K562 (cell line): ENCODE data around the gene CISD3. TPM values are rescaled to one million over a fixed set of nuclear protein-coding genes. Genes with fewer than 3 reads are reported as not detected.
A peak's percentile ranks its signal among the peaks of the same experiment; 100 is the strongest.

Source experiments
- CSDE1 ChIP-seq, 2 experiments: fragments of 450-650 bp; IDR thresholded peaks; 2 replicates each; pipeline ENCODE4 v1.6.1; 2016; ENCODE audit warnings: mild to moderate bottlenecking in 1 of 2
- HNRNPL ChIP-seq: fragments of 200-400 bp; formaldehyde crosslinking; IDR thresholded peaks from 2 replicates; pipeline ENCODE4 v1.6.1; 2017; ENCODE audit warnings: low read depth, mild to moderate bottlenecking, low read length
- LCOR ChIP-seq: sonication (generic); formaldehyde crosslinking; IDR thresholded peaks from 2 replicates; pipeline ENCODE4 v1.8.0; 2022; ENCODE audit warnings: mild to moderate bottlenecking, missing genetic modification reagents
- MBD1 ChIP-seq: fragments of 250-450 bp; sonication (Bioruptor Pico); IDR thresholded peaks from 2 replicates; pipeline ENCODE4 v1.8.0; 2022; ENCODE audit warnings: inconsistent platforms
- MCM5 ChIP-seq: fragments of 450-650 bp; IDR thresholded peaks from 2 replicates; pipeline ENCODE4 v1.6.1; 2016; ENCODE audit warnings: low read depth
- MLLT1 ChIP-seq, 2 experiments: fragments of 450-650 bp; IDR thresholded peaks; 2 replicates each; pipeline ENCODE4 v1.6.1; 2016
- NFE2L1 ChIP-seq: fragments of 450-650 bp; IDR thresholded peaks from 2 replicates; pipeline ENCODE4 v1.6.1; 2016; ENCODE audit warnings: missing genetic modification characterization, low read depth, mild to moderate bottlenecking, missing compliant biosample characterization, moderate library complexity, borderline replicate concordance
- NR2C1 ChIP-seq, 2 experiments: fragments of 450-650 bp; IDR thresholded peaks; 2 replicates each; pipeline ENCODE4 v1.6.1; 2017; ENCODE audit warnings: mild to moderate bottlenecking in 2 of 2, antibody characterized with exemption in 1 of 2, inconsistent platforms in 1 of 2, missing compliant biosample characterization in 1 of 2, missing genetic modification characterization in 1 of 2
- PATZ1 ChIP-seq: fragments of 250-450 bp; sonication (Bioruptor Pico); IDR thresholded peaks from 2 replicates; pipeline ENCODE4 v1.5.0; 2020; ENCODE audit warnings: mild to moderate bottlenecking, borderline replicate concordance
- SMAD2 ChIP-seq: fragments of 150-350 bp; IDR thresholded peaks from 2 replicates; pipeline ENCODE4 v1.6.1; 2014; ENCODE audit warnings: low read depth, mild to moderate bottlenecking, low read length
- SRF ChIP-seq, 2 experiments: fragments of 250-450, 450-650 bp in 1 of 2; sonication (Bioruptor Pico) in 1 of 2; sonication (generic) in 1 of 2; formaldehyde crosslinking; IDR thresholded peaks; 2 replicates each; pipeline versions ENCODE4 v1.5.0 to v1.5.1; 2020 to 2022; ENCODE audit warnings: mild to moderate bottlenecking in 1 of 2, missing genetic modification reagents in 1 of 2
- STAG1 ChIP-seq: sonication (generic); formaldehyde crosslinking; IDR thresholded peaks from 2 replicates; pipeline ENCODE4 v1.5.0; 2020; ENCODE audit warnings: missing genetic modification reagents, borderline replicate concordance
- ZNF12 ChIP-seq: sonication (generic); formaldehyde crosslinking; IDR thresholded peaks from 2 replicates; pipeline ENCODE4 v1.4.0; 2020; ENCODE audit warnings: mild to moderate bottlenecking, missing genetic modification reagents
- ZNF280A ChIP-seq: fragments of 450-650 bp; IDR thresholded peaks from 2 replicates; pipeline ENCODE4 v1.6.1; 2018; ENCODE audit warnings: mild to moderate bottlenecking, low read depth; ENCODE audit not compliant: partially characterized antibody
- ZNF778 ChIP-seq: fragments of 450-650 bp; formaldehyde crosslinking; IDR thresholded peaks from 2 replicates; pipeline ENCODE4 v1.4.0; 2020; ENCODE audit warnings: mild to moderate bottlenecking, moderate library complexity
- polyA plus RNA-seq, 8 experiments: library from polyadenylated mRNA; depleted of rRNA in 4 of 8; stranded (reverse) in 5 of 8; unstranded in 3 of 8; fragments of >200 nt; fragmentation: Nextera tagmentation in 2 of 8; fragmentation: Illumina TruSeq in 1 of 8; extraction: Ambion mirVana in 2 of 8; extraction: Trizol in 1 of 8; gene quantifications; 2 replicates each; pipeline versions ENCODE4 v1.2.1 to v1.2.3, GENCODE V29; 2011 to 2014; ENCODE audit warnings: inconsistent platforms in 1 of 8, missing spikeins in 1 of 8
- total RNA-seq, 7 experiments: library from RNA; depleted of rRNA in 6 of 7; stranded (reverse); fragments of >200 nt in 6 of 7; fragmentation: Illumina TruSeq in 2 of 7; extraction: Trizol in 2 of 7; gene quantifications; 2 replicates each; pipeline versions ENCODE4 v1.2.1 to v1.2.3, GENCODE V29; 2011 to 2021; ENCODE audit warnings: low replicate concordance in 1 of 7

CISD3 gene
- total and polyA plus RNA-seq, 9 of the 15 experiments (the other 6 are each of a cell fraction or from before 2014, with no cell fraction given), result 5.0 to 60.7 (median 15.7) TPM

GRCh38 chr17:38729886-38730525 lies at the start of gene CISD3 (continued):
- TF ChIP-seq CSDE1 (IDR thresholded peaks at IDR 0.05) (no peak), MBD1 (CRISPR knock-in tag) (no peak), NFE2L1 (tag) (no peak), STAG1 (CRISPR knock-in tag) (no peak), SRF (CRISPR knock-in tag; IDR thresholded peaks at IDR 0.05) (no peak), NR2C1 (IDR thresholded peaks at IDR 0.05) (no peak), NR2C1 (tag; IDR thresholded peaks at IDR 0.05) (no peak), ZNF778 (no peak), LCOR (CRISPR knock-in tag) (no peak), MLLT1 (IDR thresholded peaks at IDR 0.05) (no peak), ZNF280A (no peak), HNRNPL (0 out of 2 replicates have a peak, but pooled peaks have one; percentile 39), MCM5 (no peak), ZNF12 (CRISPR knock-in tag) (no peak), SMAD2 (no peak), PATZ1 (CRISPR knock-in tag) (no peak)
